Muscle of leg (tissue), 11 donors: Measurements from ENCODE around the gene DLG4. TPM values are rescaled to one million over a fixed set of nuclear protein-coding genes. Genes with fewer than 3 reads are reported as not detected.
A peak's percentile ranks its signal among the peaks of the same experiment; 100 is the strongest.

Experiments
- DNase-seq: peaks from one replicate; pipeline ENCODE4 v3.0.0; 2013
- H3K27ac ChIP-seq: one replicate; pipeline ENCODE4 v1.5.1; 2013; ENCODE audit warnings: mild to moderate bottlenecking, low read length, control low read depth
- H3K27me3 ChIP-seq: one replicate; pipeline ENCODE4 v1.6.1; 2013; ENCODE audit warnings: low read length; ENCODE audit not compliant: control insufficient read depth, insufficient read depth
- H3K36me3 ChIP-seq: one replicate; pipeline ENCODE4 v1.6.1; 2013; ENCODE audit warnings: low read length; ENCODE audit not compliant: control insufficient read depth, insufficient read depth
- H3K4me1 ChIP-seq: one replicate; pipeline ENCODE4 v1.6.1; 2013; ENCODE audit warnings: low read length; ENCODE audit not compliant: control insufficient read depth, insufficient read depth
- H3K4me3 ChIP-seq: one replicate; pipeline ENCODE4 v1.5.1; 2013; ENCODE audit warnings: low read length, control low read depth
- H3K9me3 ChIP-seq: replicated peaks from 2 replicates; pipeline ENCODE4 v1.6.1; 2013; ENCODE audit warnings: low read depth, low read length; ENCODE audit not compliant: control insufficient read depth
- WGBS: methylation state at CpG from one replicate; pipeline ENCODE4 v1.1.5; 2013; ENCODE audit warnings: missing lambda C conversion rate; ENCODE audit not compliant: insufficient coverage; 5-methylcytosine and 5-hydroxymethylcytosine counted together
- polyA plus RNA-seq, 8 donors: library from polyadenylated mRNA; unstranded; fragments of 120-200 nt; gene quantifications; one replicate each; pipeline versions ENCODE4 v1.2.1 to v1.2.3, GENCODE V29; 2013; ENCODE audit warnings: inconsistent platforms in 1 of 8, low replicate concordance in 1 of 8; ENCODE audit not compliant: insufficient read length in 8 of 8, insufficient read depth in 1 of 8
- total RNA-seq: library from RNA; stranded (reverse); fragments of 120-200 nt; gene quantifications from one replicate; pipeline ENCODE4 v1.2.4, GENCODE V29; 2013

DLG4 gene
- total and polyA plus RNA-seq, 9 donors, result 12.7 to 33.9 (median 22.5) TPM

GRCh38 chr17:7222093-7222971 is 2.7 kb upstream of the DLG4 start:
- peak; percentile 59 for DNase-seq
- Histone ChIP-seq H3K27ac (no peak overlapping the region), H3K36me3 (peaks cover 65% of the 10 kb centered on the region), H3K4me3 (no peak overlapping the region), H3K4me1 (peaks cover 57% of the 10 kb centered on the region), H3K9me3 (no peaks in the 10 kb centered on the region), H3K27me3 (no peaks in the 10 kb centered on the region)
- 68% methylated on average over 13 of the region's 15 CpGs for WGBS

- Histone ChIP-seq H3K36me3 (peaks cover 56% of the 10 kb centered on the region), H3K9me3 (no peaks in the 10 kb centered on the region), H3K4me1 (peaks cover 63% of the 10 kb centered on the region), H3K27me3 (no peaks in the 10 kb centered on the region), H3K27ac (peak overlapping the region; percentile 1), H3K4me3 (no peak overlapping the region)
- 85% methylated on average over 9 of the region's 10 CpGs for WGBS
- DNase-seq, result peak; percentile 43
Observed at GRCh38 chr17:7221278-7222092, 1.8 kb upstream of the DLG4 start.

DNA sequence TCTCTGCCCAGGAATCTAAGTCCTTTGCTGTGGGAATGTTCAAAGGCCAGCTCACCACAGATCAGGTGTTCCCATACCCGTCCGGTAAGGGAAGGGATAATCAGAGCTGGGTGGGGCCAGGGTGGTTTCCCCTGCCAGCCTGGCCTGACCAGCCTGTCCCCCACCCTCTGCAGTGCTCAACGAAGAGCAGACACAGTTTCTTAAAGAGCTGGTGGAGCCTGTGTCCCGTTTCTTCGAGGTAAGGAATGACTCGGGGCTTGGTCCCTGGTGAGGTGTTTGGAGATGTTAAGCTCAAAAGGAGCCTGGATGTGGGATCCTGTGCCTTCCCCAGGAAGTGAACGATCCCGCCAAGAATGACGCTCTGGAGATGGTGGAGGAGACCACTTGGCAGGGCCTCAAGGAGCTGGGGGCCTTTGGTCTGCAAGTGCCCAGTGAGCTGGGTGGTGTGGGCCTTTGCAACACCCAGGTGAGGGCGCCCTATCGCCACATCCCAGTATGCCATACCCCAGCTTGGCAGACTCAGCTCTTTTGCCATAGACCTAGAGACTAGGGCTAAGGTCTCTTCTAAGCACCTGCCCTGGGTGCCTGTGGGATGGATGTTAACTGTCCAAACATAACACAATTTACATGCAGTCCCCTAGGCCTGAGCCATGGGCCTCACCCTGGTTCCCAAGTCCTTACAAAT is 1.1 kb upstream of the DLG4 start:
- peak; percentile 67 for DNase-seq
- Histone ChIP-seq H3K4me1 (peaks cover 70% of the 10 kb centered on the region), H3K9me3 (no peaks in the 10 kb centered on the region), H3K4me3 (peak overlapping the region; percentile 91), H3K27ac (peak overlapping the region; percentile 93), H3K36me3 (peaks cover 49% of the 10 kb centered on the region), H3K27me3 (no peaks in the 10 kb centered on the region)
- 0% methylated on average over 3 of the region's 11 CpGs for WGBS

DNA sequence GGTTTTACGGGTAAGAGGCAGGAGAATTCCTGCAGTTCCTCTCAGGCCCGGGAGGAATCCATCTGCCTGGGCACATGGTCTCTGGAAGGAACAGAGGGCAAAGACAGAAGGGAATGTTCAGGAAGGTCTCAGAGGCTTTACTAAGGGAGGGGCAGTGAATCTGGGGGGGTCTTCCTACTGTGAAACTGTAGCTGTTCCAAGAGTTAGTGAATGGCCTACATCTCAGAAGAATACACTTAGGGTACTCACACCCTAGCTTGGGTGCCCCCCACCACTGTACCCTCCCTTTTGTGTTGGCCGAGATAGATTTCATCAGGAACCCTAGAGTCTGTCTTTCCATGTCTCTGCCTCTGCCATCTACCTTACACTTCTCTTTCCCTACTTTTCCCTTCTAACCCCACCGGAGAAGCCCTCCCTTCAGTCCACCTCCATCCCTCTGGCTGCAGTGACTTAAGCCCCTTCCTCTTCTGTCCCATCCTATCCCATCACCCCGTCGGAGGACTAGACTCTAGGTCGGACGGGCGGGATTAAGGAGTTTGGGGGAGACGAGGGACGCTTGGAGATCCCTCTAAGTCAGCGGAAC is 316 bp downstream of the DLG4 start:
- no peaks in the 10 kb centered on the region for H3K27me3 ChIP-seq
- H3K4me3 ChIP-seq, result peak overlapping the region; percentile 91
- peaks cover 80% of the 10 kb centered on the region for H3K4me1 ChIP-seq
- DNase-seq, result no peak
- no peaks in the 10 kb centered on the region for H3K9me3 ChIP-seq
- peaks cover 36% of the 10 kb centered on the region for H3K36me3 ChIP-seq
- WGBS, result 33% methylated on average over 4 of the region's 12 CpGs
- H3K27ac ChIP-seq, result peak overlapping the region; percentile 93

- WGBS, result 60% methylated on average over 4 of the region's 6 CpGs
- DNase-seq, result no peak
- peaks cover 30% of the 10 kb centered on the region for H3K36me3 ChIP-seq
- no peaks in the 10 kb centered on the region for H3K9me3 ChIP-seq
- no peaks in the 10 kb centered on the region for H3K27me3 ChIP-seq
- no peak overlapping the region for H3K4me3 ChIP-seq
- H3K4me1 ChIP-seq, result peaks cover 80% of the 10 kb centered on the region
- H3K27ac ChIP-seq, result no peak overlapping the region
Observed at GRCh38 chr17:7218758-7219157, 878 bp downstream of the DLG4 start.

- Histone ChIP-seq H3K36me3 (peaks cover 24% of the 10 kb centered on the region), H3K27me3 (no peaks in the 10 kb centered on the region), H3K27ac (no peak overlapping the region), H3K4me1 (peaks cover 86% of the 10 kb centered on the region), H3K4me3 (no peak overlapping the region), H3K9me3 (no peaks in the 10 kb centered on the region)
- WGBS, result 50% methylated on average over 4 of the region's 6 CpGs
- DNase-seq, result peak; percentile 41
Observed at GRCh38 chr17:7218166-7218565, 1.5 kb downstream of the DLG4 start.

GRCh38 chr17:7217113-7217987 is 2.3 kb downstream of the DLG4 start:
- H3K36me3 ChIP-seq, result peaks cover 16% of the 10 kb centered on the region
- peak overlapping the region; percentile 85 for H3K27ac ChIP-seq
- peaks cover 2% of the 10 kb centered on the region for H3K27me3 ChIP-seq
- no peaks in the 10 kb centered on the region for H3K9me3 ChIP-seq
- 1% methylated on average over 15 of the region's 32 CpGs for WGBS
- DNase-seq, result peak; percentile 93
- peak overlapping the region; percentile 49 for H3K4me3 ChIP-seq
- peaks cover 79% of the 10 kb centered on the region for H3K4me1 ChIP-seq

DNA sequence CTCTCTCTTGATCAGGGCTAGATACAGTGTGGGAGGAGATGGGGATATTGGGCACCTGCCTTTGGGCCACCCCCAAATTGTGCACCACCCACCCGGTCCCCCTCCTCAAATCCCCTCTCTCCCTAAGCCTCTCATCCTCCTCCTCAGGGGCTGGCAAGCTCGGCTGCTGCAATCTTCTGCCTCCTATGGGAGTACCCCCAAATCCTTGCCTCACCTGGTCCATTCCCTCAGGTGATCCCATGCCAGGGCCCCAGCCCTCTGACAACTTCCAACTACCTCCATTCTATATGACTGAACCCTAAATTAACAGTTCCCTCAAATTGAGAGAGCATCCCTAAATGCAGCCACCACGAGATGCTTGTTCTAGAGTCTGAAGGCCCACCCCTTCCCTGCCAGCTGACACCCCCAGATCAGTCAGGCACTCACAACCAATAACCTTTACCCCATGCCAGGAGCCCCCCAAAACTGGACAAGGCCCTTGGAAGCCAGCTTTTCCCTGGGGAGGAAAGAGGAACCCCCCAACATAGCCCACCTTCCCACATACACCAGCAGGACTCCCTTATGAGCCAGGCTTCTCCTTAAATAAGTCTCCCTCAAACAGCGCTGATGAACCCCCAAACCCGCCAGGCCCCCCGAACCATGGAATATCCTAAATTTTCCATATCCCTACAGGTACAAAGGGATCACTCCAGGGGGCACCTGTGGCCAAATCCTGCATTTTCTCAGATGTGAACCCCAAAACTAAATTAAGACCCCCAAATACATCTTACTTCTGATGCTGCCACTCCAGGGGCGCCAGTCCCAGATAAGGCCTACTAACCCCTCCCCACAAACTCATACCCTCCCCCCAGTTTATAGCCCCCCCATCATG is 3.2 kb downstream of the DLG4 start:
- Histone ChIP-seq H3K27me3 (peaks cover 7% of the 10 kb centered on the region), H3K4me1 (peaks cover 75% of the 10 kb centered on the region), H3K27ac (peak overlapping the region; percentile 74), H3K4me3 (peak overlapping the region; percentile 49), H3K36me3 (peaks cover 7% of the 10 kb centered on the region), H3K9me3 (no peaks in the 10 kb centered on the region)
- 5% methylated on average over 7 of the region's 7 CpGs for WGBS
- peak; percentile 57 for DNase-seq
